Stimulated activated CD8-positive, alpha-beta memory T cell treated with anti-CD3 and anti-CD28 coated beads, Interleukin-4, amount 100 ng/mL, for 24 hours (primary cell): Measurements from ENCODE around the gene POMT1.

Experiments
- DNase-seq: peaks from one replicate; pipeline ENCODE4 v3.0.0-alpha.2; 2020; ENCODE audit warnings: low read depth

Gene POMT1

GRCh38 chr9:131476777-131477345, 25.9 kb upstream of the POMT1 start:
- no peak for DNase-seq

DNA sequence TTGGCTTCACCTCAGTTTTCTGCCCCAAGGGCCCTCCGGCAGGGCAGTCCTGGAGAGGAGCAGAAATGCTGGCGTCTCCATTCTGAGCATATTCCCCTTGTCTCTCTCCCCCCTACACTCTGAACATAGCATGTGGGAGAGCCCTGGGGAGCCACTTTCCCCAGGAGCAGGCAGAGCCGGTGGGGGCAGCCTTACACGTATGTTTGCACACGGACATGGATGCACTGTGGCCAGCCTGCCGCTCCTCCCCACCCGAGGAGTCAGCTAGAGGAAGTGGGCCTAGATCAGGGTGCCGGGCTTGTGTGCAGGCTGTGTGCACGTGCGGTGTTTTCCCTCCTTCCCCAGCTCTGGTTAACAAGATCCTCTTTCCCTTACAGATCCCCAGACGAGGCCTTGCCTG, 25.4 kb upstream of the POMT1 start:
- DNase-seq, result no peak

DNA sequence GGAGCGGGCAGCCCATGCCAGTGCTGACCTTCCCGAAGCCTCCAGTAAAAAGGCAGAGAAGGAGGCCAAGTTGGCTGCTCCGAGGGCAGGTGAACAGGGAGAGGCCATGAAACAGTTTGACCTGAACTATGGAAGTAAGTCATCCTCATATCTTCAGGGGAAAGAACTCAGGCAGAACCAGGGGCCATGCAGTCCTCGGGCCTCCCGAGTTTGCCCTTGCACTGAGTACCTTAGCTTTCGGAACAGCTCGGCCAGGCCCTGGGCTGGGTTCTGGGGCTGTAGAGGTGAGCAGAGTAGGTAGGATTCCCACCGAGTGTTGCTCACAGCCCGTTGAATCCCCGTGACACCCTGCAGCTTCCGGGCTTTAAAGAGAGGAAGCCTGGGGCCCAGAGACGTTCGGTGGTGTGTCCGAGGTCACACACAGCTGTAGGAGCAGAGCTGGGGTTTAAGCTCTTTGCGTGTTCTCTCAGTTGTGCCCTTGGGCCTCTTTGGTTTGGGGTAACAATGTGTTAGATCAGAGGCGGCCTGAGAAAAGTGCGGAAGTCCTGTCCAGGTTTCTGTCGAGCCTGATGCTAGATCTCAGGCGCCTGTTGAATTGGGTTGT, 24.8 kb upstream of the POMT1 start:
- no peak for DNase-seq

DNA sequence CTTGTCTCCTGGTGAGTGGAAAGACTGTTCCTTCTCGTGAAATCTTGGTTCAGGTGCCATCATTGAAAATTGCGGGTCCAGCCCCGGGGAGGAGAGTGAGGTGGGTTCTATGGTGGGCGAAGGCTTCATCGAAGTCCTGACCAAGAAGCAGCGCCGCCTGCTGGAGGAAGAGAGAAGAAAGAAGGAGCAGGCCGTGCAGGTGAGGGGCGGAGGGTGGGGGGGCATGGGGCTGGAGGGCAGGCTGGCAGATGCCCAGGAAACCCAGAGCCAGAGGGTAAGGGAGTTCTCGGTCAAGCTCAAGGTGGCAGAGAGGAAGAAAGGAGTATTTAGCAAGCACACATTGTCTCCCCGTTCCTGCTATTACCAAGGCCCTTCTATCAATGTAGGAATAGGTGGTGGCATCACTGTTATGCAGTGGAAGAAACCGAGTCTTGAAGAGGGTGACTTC, 24.3 kb upstream of the POMT1 start:
- DNase-seq, result peak; percentile 39

DNA sequence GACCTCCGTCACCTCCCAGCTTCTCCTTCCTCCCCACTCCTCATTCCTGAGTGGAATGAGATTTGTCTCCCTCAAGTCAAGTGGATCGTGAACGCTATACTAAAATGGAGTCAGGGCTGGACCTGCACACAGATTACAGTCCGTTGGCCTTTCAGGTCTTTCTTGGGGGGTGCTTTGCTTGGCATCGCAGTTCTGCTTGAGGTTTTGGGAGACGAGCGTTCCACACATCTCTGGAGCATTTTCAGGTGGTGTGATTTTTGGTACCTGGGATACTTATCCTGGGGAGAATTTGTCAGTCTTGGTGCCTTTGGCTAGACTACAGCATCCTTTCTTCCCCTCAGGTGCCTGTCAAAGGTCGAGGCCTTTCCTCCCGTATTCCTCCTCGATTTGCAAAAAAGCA, 23.8 kb upstream of the POMT1 start:
- DNase-seq, result no peak

- DNase-seq, result no peak
Measured at GRCh38 chr9:131480258-131480657, 22.5 kb upstream of the POMT1 start.

DNA sequence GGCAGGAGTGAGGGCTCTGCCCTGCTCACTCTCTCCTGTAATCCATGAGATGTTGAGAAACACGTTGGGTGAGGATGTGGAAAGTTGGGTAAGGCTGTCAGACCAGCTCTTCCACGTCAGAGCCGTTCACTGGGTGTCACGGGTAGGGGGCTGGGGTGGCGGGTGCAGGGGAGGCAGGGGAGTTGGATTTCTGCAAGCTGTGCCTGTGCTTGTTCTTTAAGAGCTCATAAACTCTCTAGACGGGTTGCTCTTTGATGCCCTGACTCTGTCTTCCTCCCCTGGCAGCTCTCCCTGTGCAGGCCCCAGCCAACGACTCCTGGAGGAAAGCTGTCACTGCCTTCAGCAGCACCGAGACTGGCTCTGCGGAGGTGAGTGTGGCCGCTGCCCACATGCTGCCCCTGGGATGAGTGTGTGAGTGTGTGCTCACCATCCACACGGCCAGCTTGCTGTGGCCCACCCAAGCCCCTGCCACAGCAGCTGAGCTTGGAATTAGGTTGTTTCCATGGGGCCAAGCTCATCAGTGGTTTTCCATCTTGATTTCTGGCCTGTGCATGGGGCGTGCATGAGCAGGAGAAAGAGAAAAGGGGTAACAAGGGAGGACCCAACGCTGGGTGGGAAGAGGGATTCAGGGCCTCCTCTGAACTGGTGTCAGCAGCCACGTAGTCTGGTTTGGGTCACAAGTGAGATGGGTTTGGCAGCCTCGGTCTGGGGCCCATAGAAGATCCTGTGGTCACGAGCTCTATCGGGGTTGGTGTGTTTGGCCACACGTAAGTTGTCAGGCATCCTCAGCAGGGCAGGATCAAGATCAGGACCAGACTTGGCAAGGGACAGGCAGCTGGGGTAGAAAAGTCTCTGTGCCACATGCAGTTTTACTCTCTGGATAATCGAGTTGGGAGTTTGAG, 21.0 kb upstream of the POMT1 start:
- no peak for DNase-seq

GRCh38 chr9:131482343-131483006, 20.2 kb upstream of the POMT1 start:
- no peak for DNase-seq

- DNase-seq, result no peak
Measured at GRCh38 chr9:131483319-131484050, 19.2 kb upstream of the POMT1 start.

GRCh38 chr9:131484051-131484445, 18.7 kb upstream of the POMT1 start:
- DNase-seq, result no peak

- DNase-seq, result no peak
Measured at GRCh38 chr9:131484560-131485185, 18.0 kb upstream of the POMT1 start.

DNA sequence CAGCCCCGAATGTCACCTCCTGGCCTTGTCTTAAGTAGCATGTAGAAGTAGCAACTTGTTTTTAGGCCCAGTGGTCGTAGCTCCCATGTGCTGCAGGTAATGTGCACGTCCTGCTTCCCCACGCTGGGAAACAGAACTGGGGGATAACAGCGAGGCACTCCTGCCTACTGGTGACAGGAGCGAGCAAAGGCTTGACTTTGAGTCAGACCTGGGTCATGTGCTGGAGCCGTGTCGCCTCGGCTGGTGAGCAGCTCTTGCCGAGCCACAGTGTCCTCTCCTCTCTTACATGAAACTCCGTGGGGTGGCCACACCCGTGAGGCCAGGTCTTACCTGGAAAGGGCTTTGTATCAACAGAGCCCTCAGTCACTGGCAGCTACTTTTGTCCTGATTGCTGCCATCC, 17.5 kb upstream of the POMT1 start:
- no peak for DNase-seq

GRCh38 chr9:131485728-131486422, 16.8 kb upstream of the POMT1 start:
- DNase-seq, result no peak

GRCh38 chr9:131487001-131487400, 15.7 kb upstream of the POMT1 start:
- DNase-seq, result no peak

DNA sequence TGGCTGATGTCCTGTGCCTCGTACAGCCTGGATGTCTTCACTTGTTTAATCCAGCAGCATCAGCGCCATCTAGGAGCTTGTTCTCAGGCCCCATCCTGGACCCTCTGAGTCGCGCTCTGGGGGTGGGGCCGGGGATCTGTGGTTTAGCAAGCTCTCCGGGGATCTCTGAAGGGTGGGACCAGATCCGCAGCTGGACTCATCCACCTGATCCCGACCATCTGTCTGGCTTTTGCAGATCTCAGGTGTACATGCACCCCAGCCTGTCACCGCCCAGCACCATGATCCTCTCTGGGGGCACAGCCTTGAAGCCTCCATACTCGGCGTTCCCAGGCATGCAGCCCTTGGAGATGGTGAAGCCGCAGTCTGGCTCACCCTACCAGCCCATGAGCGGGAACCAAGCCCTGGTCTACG, 15.1 kb upstream of the POMT1 start:
- no peak for DNase-seq

DNA sequence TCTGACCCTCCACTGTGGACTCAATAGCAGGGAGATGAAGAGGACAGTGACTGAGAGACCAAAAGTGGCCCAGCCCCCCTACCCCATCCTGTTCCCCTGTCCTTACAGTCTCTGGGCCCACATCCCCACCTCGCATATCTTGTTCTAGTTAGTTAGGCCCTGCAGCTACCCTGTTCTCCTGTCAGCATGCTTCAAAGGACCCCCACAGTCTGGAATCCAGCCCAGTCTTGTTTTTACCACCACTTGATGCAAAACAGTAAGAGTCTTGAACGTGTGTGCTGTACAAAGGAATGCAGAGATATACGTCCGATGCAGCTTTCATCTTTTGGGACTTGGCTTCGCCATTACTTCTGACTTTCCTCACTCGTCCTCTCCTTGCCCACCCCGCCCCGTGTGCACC, 12.2 kb upstream of the POMT1 start:
- no peak for DNase-seq

DNA sequence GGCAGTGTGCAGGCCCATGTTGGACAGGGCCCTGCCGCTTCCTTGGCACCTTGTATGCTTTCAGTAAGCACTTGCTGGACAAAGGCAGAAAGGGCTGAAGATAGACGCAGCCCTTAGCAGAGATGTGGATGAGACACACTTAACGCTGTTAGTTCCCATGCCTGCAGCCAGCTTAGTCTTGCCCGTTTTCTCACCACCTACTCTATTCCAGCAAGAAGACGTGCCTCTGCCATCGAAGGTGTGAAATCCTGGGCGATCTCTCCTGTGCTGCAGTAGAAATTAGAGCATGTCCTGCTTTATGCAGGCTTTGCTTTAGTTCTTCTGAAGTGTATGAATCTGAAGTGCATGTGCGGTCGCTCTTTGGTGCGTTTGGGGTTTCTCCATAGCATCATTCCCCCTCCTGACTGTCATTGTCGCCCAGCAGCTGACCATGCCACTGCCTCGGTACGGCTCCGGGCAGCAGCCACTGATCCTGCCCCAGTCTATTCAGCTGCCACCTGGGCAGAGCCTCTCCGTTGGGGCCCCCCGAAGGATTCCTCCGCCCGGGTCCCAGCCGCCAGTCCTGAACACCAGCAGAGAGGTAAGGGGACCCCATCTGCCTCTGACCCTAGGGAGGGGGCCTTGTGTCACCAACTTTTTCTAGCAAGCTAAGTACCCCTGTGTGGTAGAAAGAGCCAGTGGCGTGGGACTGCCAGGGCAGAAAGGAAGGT, 11.6 kb upstream of the POMT1 start:
- no peak for DNase-seq

DNA sequence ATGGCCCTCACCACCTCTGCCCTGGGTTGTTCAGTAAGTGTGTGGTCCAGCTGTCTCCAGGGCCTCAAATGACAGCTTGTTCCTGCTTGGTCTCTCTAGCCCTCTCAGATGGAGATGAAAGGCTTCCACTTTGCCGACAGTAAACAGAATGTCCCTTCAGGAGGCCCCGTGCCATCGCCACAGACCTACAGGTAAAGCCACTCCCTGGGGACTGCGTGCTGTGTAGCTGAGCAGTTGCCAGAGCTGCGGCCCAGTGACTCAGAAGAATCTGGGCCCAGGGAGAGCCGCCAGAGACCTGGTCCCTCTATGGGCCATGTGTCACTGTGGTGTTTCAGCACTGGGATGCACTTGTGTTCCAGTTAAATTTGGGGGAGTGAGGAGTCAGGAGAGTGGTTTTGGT, 10.6 kb upstream of the POMT1 start:
- DNase-seq, result no peak

GRCh38 chr9:131494296-131494870, 8.3 kb upstream of the POMT1 start:
- DNase-seq, result no peak

DNA sequence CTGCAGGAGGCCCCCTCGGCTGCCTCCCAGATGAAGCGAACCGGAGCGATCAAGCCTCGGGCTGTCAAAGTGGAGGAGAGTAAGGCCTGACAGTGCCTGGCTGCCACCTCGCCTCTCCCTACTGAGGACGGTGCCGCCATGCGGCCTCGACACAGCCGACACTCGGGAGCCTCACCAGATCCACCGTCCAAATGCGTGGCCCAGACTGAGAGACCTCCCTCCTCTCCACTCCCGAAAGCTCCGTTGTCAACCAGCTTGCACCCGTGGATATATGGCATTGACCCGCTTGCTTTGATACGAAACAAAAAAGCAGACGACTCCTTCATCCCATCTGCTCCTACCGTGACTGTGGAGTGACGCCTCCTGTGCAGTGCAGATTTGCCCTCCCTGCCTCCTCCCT, 6.9 kb upstream of the POMT1 start:
- DNase-seq, result no peak
